ENCODE measurements around the gene ATG4D.
"Not testable (repeated sequence)": the region's sequence is repeated elsewhere in the genome, so short reads cannot be mapped to it uniquely, and the experiment has no call there.

The ATG4D gene

DNA sequence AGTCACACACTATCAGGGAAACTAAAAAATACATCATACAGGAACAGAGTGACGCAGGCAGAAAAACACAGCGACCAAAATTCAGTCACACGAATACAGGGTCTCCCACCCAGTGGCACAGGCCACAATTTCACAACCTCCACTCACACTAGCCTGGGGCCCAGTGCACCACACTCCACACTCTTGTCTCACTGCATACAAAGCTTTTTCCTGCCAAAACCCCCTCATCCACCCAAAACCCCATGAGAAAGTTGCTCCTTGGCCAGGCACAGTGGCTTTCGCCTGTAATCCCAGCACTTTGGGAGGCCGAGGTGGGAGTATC lies 27.7 kb upstream of the ATG4D start:
- Mint-ChIP-seq H3K4me3 (peak overlapping the region; percentile 75), H3K27me3 (peaks cover 63% of the 10 kb centered on the region), H3K27ac (no peak overlapping the region), H3K9me3 (no peaks in the 10 kb centered on the region), H3K4me1 (ENCODE audit: low read depth) (peaks cover 39% of the 10 kb centered on the region), H3K36me3 (ENCODE audit: low read depth) (no peaks in the 10 kb centered on the region)

DNA sequence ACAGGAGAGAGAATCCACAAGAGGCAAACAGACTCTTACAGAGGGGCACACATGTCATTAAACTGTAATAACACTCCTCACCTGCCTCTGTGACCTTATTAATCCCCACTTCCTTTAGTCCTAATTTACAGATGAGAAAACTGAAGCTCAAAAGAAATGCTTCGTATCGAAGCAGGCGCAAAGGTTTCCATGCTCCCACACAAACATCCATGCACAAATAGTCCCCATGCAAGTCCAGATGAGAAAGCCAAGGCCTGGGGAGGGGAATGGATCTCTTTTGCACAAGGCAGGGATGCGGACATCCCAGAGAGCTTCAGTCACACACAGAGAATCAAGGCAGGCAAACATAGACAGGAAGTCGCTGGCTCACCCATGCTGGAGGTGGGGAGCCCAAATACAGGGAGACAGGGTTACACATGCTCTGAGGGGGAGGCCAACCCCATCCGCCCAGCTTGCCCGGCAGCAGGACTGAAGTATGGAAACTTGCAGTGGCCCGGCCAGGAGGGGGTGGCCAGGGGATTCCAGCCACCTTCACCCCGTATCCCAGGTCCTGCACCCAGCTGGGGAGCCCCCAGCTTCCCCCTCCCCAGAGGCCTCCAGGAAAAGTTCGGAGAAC lies 26.9 kb upstream of the ATG4D start:
- H3K27me3 Mint-ChIP-seq: peaks cover 63% of the 10 kb centered on the region
- H3K27ac Mint-ChIP-seq: no peak overlapping the region
- peaks cover 39% of the 10 kb centered on the region for H3K4me1 Mint-ChIP-seq (ENCODE audit: low read depth)
- H3K4me3 Mint-ChIP-seq: peak overlapping the region; percentile 75
- H3K36me3 Mint-ChIP-seq (ENCODE audit: low read depth): no peaks in the 10 kb centered on the region
- H3K9me3 Mint-ChIP-seq: no peaks in the 10 kb centered on the region

DNA sequence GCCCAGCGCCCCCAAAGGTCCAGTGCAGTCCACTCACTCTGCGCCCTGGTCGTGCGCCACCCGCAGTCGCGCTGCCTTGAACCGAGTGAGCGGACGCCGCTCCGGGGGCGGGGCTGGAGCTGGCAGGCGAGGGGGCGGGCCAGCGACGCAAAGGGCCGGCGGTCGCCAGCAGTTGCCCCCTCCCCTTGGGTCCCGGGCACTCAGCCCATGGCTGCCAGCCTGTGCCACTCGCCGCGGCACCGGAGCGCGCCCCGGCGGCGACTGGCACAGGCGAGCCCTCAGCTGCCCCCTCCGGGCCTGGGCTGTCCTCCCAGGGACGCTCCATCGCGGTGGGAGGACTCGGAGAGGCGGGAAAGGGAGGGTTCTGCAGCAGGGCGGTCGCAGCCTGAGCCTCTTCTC lies 26.3 kb upstream of the ATG4D start, which contains the start of gene S1PR5:
Gene S1PR5 (minus strand): TSS at position 87 of the 399 bp plus-strand sequence. CDS start 2,436 bp downstream, outside the sequence.
- Mint-ChIP-seq H3K36me3 (ENCODE audit: low read depth) (no peaks in the 10 kb centered on the region), H3K9me3 (no peaks in the 10 kb centered on the region), H3K27me3 (peaks cover 63% of the 10 kb centered on the region), H3K4me1 (ENCODE audit: low read depth) (peaks cover 39% of the 10 kb centered on the region), H3K27ac (no peak within 1 kb of the TSS), H3K4me3 (peak within 1 kb of the TSS; percentile 75)

DNA sequence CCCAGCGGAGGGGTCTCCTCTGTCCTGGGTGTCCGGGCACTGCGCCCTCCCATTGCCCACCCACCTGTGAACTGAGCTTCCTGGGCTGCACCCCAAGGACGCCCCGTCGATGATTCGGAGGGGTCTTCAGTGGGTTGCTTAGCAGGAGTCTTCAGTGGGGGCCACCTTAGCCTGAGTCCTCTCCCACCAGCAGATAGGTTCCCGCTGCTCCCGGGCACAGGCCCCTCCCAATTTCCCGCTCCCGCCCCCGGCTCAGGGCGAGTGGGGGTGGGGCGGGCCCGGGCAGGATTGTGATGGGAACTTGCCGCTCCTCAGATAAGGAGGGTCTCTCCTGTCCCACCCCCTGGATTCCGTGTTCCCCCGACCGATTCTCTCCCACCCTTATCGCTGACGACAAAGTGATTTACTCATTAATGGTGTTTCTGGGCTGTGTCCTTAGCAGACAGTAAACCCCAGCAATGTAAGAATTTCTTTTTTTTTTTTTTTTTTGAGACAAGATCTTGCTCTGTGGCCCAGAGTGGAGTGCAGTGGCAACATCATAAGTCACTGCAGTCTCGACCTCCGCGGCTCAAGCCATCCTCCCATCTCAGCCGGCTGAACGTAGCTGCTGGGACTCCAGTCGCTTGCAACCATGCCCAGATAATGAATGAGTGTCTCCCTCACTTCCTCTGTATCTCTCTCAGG lies 25.8 kb upstream of the ATG4D start:
- Mint-ChIP-seq H3K27ac (no peak overlapping the region), H3K4me1 (ENCODE audit: low read depth) (peaks cover 39% of the 10 kb centered on the region), H3K27me3 (peaks cover 59% of the 10 kb centered on the region), H3K36me3 (ENCODE audit: low read depth) (no peaks in the 10 kb centered on the region), H3K9me3 (no peaks in the 10 kb centered on the region), H3K4me3 (peak overlapping the region; percentile 39)

DNA sequence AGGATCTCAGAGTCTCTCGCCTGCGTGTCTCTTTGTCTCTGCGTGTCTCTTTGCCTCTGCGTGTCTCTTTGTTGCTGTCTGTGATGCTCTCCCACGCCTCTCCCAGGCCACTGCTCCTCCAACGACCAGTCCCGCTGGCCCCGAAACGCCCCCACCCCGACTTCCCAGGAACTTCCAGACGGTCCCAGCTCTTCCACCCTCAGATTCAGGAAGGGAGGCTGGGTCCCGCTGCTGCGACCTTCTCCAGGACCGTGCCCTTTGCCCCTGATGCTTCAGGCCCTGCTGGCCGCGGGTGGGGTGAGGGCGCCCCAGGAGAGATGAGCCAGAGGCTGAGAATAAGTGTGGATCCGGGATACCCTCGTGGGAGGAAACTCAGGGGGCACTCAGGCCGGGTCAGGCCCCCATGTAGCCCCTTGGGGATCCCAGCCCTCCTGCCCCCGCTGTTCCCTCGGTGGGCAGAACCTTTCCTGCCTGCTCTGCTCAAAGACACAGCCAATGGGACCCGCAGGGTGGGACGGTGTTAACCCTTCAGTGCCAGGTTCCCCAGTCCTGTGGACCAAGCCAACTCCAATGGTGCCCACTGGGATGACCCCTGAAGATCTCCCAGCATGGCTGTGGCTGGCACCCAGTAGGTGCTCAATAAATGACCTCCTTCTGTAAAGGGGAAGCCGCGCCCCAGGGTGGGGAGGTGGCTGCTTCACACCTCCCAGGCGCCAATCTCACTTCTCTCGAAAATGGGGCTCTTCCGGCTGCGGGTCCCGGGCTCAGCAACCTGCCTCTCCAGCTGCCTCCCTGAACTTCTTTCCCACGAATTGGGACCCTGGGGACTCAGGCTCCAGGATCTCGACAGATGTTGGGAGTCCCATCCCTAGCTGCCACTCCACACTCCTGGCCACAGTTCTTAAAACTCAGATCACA lies 25.0 kb upstream of the ATG4D start:
- Mint-ChIP-seq H3K4me1 (ENCODE audit: low read depth) (peaks cover 32% of the 10 kb centered on the region), H3K4me3 (peak overlapping the region; percentile 27), H3K27me3 (peaks cover 51% of the 10 kb centered on the region), H3K27ac (no peak overlapping the region), H3K9me3 (no peaks in the 10 kb centered on the region), H3K36me3 (ENCODE audit: low read depth) (no peaks in the 10 kb centered on the region)

DNA sequence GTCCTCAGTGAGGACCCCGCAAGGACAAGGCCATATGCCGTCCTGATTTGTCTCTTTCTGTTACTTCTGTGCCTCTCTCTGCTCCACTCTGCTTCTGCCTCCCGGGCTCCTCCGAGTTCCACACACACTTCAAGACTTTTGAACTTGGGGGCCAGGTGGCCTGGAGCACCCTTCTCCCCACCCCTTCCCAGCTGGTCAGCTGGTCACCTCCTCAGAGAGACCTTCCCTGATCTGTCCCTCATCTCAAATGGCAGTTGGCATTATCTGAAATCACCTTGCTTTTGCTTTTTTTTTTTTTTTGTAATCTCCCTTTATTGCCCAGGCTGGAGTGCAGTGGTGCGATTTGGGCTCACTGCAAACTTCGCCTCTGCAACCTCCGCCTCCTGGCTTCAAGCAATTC lies 24.3 kb upstream of the ATG4D start:
- no peaks in the 10 kb centered on the region for H3K9me3 Mint-ChIP-seq
- no peak overlapping the region for H3K4me3 Mint-ChIP-seq
- H3K4me1 Mint-ChIP-seq (ENCODE audit: low read depth): peaks cover 28% of the 10 kb centered on the region
- H3K27me3 Mint-ChIP-seq: peaks cover 46% of the 10 kb centered on the region
- no peaks in the 10 kb centered on the region for H3K36me3 Mint-ChIP-seq (ENCODE audit: low read depth)
- H3K27ac Mint-ChIP-seq: no peak overlapping the region

DNA sequence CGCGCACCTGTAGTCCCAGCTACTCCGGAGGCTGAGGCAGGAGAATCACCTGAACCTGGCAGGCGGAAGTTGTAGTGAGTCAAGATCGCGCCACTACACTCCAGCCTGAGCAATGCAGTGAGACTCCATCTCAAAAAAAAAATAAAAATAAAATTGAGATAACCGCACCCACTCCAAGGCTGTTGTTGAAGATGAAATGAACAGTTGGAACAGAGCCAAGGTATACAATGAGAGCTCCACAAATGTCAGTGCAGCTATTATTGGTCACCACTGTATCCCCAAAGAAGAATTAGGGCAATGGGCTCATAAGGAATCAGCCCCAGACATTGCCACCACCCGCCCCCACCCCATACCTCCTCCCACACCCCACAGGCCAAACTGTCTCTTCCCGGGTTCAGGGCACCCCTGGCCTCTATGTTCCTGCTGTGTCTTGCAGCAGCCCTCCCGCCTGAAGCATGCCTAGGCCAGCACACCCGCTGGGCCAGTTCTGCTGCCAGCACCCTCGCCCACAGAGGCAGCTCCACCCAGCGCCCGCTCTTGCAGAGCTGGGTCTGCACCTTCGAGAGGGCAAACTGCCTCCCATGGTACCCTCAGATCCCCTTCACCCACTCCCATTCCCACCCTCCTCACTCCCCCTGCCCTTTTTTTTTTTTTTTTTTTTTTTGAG lies 22.9 kb upstream of the ATG4D start:
- Mint-ChIP-seq H3K9me3 (no peaks in the 10 kb centered on the region), H3K27me3 (peaks cover 34% of the 10 kb centered on the region), H3K27ac (no peak overlapping the region), H3K4me3 (no peak overlapping the region), H3K36me3 (ENCODE audit: low read depth) (no peaks in the 10 kb centered on the region), H3K4me1 (ENCODE audit: low read depth) (peaks cover 28% of the 10 kb centered on the region)

DNA sequence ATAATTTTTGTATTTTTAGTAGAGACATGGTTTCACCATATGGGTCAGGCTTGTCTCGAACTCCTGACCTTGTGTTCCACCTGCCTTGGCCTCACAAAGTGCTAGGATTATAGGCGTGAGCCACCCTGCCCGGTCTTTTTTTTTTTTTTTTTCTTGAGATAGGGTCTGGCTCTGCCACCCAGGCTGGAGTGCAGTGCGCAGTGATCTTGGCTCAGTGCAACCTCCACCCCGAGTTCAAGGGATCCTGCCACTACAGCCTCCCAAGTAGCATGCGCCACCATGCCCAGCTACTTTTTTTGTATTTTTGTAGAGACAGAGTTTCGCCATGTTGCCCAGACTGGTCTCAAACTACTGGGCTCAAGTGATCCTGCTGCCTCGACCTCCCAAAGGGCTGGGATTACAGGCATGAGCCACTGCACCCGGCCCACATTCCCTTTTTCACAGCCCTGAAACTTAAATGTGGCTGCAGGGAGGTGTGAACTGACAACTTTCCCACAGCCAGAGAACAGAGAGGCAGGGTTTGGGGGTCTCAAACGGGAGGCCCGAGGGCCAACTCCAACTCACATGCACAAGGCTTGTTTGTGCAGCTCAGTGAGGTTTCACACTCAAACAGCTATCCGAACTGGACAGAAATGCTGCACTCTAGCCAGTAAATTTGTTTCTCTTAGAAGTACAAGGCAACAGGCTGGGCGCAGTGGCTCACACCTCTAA lies 22.1 kb upstream of the ATG4D start:
- Mint-ChIP-seq H3K4me3 (no peak overlapping the region), H3K9me3 (no peaks in the 10 kb centered on the region), H3K27ac (no peak overlapping the region), H3K4me1 (ENCODE audit: low read depth) (peaks cover 27% of the 10 kb centered on the region), H3K27me3 (peaks cover 26% of the 10 kb centered on the region), H3K36me3 (ENCODE audit: low read depth) (no peaks in the 10 kb centered on the region)

DNA sequence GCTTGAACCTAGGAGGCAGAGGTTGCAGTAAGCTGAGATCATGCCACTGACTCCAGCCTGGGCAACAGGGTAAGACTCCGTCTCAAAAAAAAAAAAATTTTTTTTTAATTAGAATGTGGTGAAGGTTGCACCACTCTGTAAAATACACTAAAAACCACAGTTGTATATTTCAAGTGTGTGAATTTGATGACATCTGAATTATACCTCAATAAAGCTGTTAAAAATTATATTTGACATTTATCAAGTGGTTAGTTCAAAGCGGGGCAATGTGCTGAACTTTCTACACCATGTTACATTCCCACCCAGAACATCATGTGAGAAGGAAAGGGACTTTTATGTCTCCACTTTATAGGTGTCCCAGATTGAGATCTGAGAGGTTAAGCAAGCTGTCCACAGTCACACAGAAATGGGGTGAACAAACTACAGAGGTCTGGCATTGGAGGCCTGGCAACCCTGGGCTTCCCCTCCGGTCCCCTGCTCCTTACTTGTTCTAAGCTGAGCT lies 20.5 kb upstream of the ATG4D start:
- H3K36me3 Mint-ChIP-seq (ENCODE audit: low read depth): no peaks in the 10 kb centered on the region
- no peaks in the 10 kb centered on the region for H3K9me3 Mint-ChIP-seq
- no peak overlapping the region for H3K4me3 Mint-ChIP-seq
- no peak overlapping the region for H3K27ac Mint-ChIP-seq
- peaks cover 19% of the 10 kb centered on the region for H3K27me3 Mint-ChIP-seq
- peaks cover 16% of the 10 kb centered on the region for H3K4me1 Mint-ChIP-seq (ENCODE audit: low read depth)

DNA sequence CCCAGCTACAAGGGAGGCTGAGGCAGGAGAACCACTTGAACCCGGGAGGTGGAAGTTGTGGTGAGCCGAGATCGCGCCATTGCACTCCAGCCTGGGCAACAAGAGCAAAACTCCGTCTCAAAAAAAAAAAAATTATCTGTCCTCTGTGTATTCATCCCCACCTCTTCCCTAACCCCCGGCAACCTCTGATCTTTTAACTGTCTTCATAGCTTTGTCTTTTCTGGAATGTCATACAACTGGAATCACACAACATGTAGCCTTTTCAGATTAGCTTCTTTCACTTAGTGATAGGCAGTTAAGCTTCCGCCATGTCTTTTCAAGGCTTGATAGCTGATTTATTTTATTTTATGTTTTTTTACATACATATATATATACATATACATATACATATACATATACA lies 18.1 kb upstream of the ATG4D start:
- Mint-ChIP-seq H3K9me3 (no peaks in the 10 kb centered on the region), H3K27me3 (no peaks in the 10 kb centered on the region), H3K36me3 (ENCODE audit: low read depth) (no peaks in the 10 kb centered on the region), H3K27ac (no peak overlapping the region), H3K4me3 (no peak overlapping the region), H3K4me1 (ENCODE audit: low read depth) (no peaks in the 10 kb centered on the region)

DNA sequence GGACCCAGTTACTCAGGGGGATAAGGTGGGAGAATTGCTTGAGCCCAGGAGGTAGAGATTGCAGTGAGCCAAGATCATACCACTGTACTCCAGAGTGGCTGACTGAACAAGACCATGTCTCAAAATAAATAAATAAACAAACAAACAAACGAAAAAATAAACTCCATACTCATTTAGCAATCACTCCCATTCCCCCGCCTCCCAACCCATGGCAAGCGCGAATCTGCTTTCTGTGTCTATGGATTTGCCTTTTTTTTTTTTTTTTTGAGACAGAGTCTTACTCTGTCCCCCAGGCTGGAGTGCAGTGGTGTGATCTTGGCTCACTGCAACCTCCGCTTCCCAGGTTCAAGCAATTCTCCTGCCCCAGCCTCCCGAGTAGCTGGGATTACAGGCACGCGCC lies 16.8 kb upstream of the ATG4D start:
- not testable (repeated sequence) for H3K9me3 Mint-ChIP-seq; H3K4me1 Mint-ChIP-seq (ENCODE audit: low read depth); H3K36me3 Mint-ChIP-seq (ENCODE audit: low read depth); H3K27ac Mint-ChIP-seq; H3K27me3 Mint-ChIP-seq; H3K4me3 Mint-ChIP-seq

DNA sequence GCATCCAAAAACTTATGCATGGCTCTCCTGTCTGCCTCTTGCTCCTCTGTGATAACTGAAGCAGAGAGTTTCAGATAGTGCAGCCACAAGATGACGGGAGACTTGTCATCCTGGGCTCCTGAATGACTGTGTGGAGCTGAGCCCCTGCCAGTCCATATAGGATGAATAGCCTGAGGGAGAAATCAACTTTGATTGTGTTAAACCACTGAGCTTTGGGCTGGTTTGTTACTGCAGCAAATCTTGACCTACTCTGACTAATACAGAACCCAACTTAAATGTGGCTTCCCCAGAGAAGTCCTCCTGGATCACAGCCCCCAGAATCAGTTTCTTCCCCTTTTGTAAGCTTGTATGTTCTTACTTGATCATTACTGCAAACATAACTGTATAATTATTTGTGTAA lies 11.2 kb upstream of the ATG4D start:
- H3K27me3 Mint-ChIP-seq: peaks cover 3% of the 10 kb centered on the region
- no peak overlapping the region for H3K27ac Mint-ChIP-seq
- no peaks in the 10 kb centered on the region for H3K36me3 Mint-ChIP-seq (ENCODE audit: low read depth)
- H3K4me1 Mint-ChIP-seq (ENCODE audit: low read depth): no peaks in the 10 kb centered on the region
- H3K4me3 Mint-ChIP-seq: no peak overlapping the region
- no peaks in the 10 kb centered on the region for H3K9me3 Mint-ChIP-seq

DNA sequence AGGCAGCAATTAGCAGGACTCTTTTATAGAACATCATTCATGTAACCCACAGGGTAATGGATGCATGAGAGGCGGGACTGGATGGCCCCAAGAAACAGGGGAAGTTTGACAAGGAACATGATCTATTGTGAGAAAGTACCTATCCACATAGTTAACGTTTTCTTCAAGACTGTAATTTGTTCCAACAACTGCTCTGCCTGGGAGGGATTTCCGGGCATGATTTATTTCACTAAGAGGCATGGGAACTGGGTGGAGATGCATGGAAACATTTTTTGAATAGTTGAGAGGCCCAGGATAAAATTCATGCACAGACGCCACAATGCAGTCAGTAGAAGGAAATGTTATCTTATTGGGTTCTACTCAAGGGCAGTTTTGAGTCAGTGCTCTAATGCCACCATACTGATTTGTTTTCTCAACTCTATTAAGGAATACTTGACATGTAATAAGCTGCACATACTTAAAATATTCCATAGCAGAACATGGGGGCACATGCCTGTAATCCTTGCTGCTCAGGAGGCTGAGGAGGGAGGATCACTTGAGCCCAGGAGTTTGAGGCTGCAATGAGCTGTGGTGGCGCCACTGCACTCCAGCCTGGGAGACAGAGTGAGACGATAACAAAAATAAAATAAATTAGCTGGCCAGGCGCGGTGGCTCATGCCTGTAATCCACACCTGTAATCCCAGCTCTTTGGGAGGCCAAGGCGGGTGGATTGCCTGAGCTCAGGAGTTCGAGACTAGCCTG lies 9.9 kb upstream of the ATG4D start:
- peaks cover 9% of the 10 kb centered on the region for H3K27me3 Mint-ChIP-seq
- no peak overlapping the region for H3K4me3 Mint-ChIP-seq
- H3K9me3 Mint-ChIP-seq: no peaks in the 10 kb centered on the region
- no peak overlapping the region for H3K27ac Mint-ChIP-seq
- no peaks in the 10 kb centered on the region for H3K36me3 Mint-ChIP-seq (ENCODE audit: low read depth)
- no peaks in the 10 kb centered on the region for H3K4me1 Mint-ChIP-seq (ENCODE audit: low read depth)

DNA sequence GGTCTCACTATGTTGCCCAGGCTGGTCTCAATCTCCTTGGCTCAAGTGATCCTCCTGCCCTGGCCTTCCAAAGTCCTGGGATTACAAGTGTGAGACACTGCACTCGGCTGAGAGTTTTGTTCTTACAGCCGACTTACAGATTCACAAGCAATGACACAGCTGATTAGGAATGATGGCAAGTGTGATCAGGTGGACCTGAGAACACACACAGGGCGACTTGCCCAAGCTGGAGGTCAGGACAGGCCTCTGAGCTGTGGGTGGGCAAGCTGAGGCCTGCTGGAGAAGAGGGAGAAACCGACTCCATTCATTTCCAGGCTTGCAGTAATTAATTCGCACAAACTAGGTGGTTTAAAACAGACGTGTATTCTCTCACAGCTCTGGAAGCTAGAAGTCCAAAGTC lies 8.1 kb upstream of the ATG4D start:
- Mint-ChIP-seq H3K27ac (no peak overlapping the region), H3K4me3 (no peak overlapping the region), H3K27me3 (peaks cover 16% of the 10 kb centered on the region), H3K36me3 (ENCODE audit: low read depth) (no peaks in the 10 kb centered on the region), H3K9me3 (no peaks in the 10 kb centered on the region), H3K4me1 (ENCODE audit: low read depth) (no peaks in the 10 kb centered on the region)

All from stimulated activated naive CD8-positive, alpha-beta T cell treated with anti-CD3 and anti-CD28 coated beads, Interleukin-15, Interleukin-2, amounts not matched to agents 100 ng/mL and 50 ng/mL, for 24 hours (primary cell).